ENCODE results near the gene EFCAB11. TPM values are rescaled to one million over a fixed set of nuclear protein-coding genes. Genes with fewer than 3 reads are reported as not detected.
A peak's percentile ranks its signal among the peaks of the same experiment; 100 is the strongest.

Gene EFCAB11
- total and polyA plus RNA-seq, 4 donors = 3.4 to 8.8 (median 6.3) TPM

- Histone ChIP-seq H3K9me3 (ENCODE audit: control insufficient read depth, low read length) (no peaks in the 10 kb centered on the region), H3K4me3 (ENCODE audit: low read length in 2 of 2) (no peak overlapping the region), H3K4me1 (ENCODE audit: control insufficient read depth in 1 of 2, insufficient read depth in 2 of 2, low read length in 2 of 2) (no peaks in the 10 kb centered on the region), H3K27me3 (ENCODE audit: control insufficient read depth in 1 of 2, insufficient read depth in 2 of 2, low read length in 1 of 2) (no peaks in the 10 kb centered on the region), H3K36me3 (ENCODE audit: control insufficient read depth in 1 of 2, insufficient read depth in 2 of 2, low read length in 1 of 2) (peaks cover 0 to 9% of the 10 kb centered on the region in 2 donors), H3K27ac (ENCODE audit: low read depth in 1 of 2, low read length in 2 of 2) (no peak overlapping the region)
- intact Hi-C loops (cut with DNase I) = no loop called here
- no peak for DNase-seq
- ATAC-seq (ENCODE audit: low FRiP score) = no peak
Observed at GRCh38 chr14:89987161-89987475, 32.6 kb upstream of the EFCAB11 start.

GRCh38 chr14:89986462-89987160, 32.1 kb upstream of the EFCAB11 start:
- no peaks in the 10 kb centered on the region for H3K9me3 ChIP-seq (ENCODE audit: control insufficient read depth, low read length)
- intact Hi-C loops (cut with DNase I) = no loop called here
- no peak overlapping the region for H3K27ac ChIP-seq (ENCODE audit: low read depth in 1 of 2, low read length in 2 of 2)
- 84% methylated on average over 5 of the region's 5 CpGs for WGBS, 2 donors
- H3K4me3 ChIP-seq (ENCODE audit: low read length in 2 of 2) = no peak overlapping the region
- no peak for DNase-seq
- H3K36me3 ChIP-seq (ENCODE audit: control insufficient read depth in 1 of 2, insufficient read depth in 2 of 2, low read length in 1 of 2) = peaks cover 0 to 9% of the 10 kb centered on the region in 2 donors
- no peaks in the 10 kb centered on the region for H3K27me3 ChIP-seq (ENCODE audit: control insufficient read depth in 1 of 2, insufficient read depth in 2 of 2, low read length in 1 of 2)
- ATAC-seq (ENCODE audit: low FRiP score) = no peak
- H3K4me1 ChIP-seq (ENCODE audit: control insufficient read depth in 1 of 2, insufficient read depth in 2 of 2, low read length in 2 of 2) = no peaks in the 10 kb centered on the region

- ATAC-seq (ENCODE audit: low FRiP score) (no peak), DNase-seq (no peak)
- Histone ChIP-seq H3K27ac (ENCODE audit: low read depth in 1 of 2, low read length in 2 of 2) (no peak overlapping the region), H3K27me3 (ENCODE audit: control insufficient read depth in 1 of 2, insufficient read depth in 2 of 2, low read length in 1 of 2) (no peaks in the 10 kb centered on the region), H3K9me3 (ENCODE audit: control insufficient read depth, low read length) (no peaks in the 10 kb centered on the region), H3K4me1 (ENCODE audit: control insufficient read depth in 1 of 2, insufficient read depth in 2 of 2, low read length in 2 of 2) (no peaks in the 10 kb centered on the region), H3K36me3 (ENCODE audit: control insufficient read depth in 1 of 2, insufficient read depth in 2 of 2, low read length in 1 of 2) (peaks cover 0 to 9% of the 10 kb centered on the region in 2 donors), H3K4me3 (ENCODE audit: low read length in 2 of 2) (no peak overlapping the region)
- intact Hi-C loops (cut with DNase I) = no loop called here
- 94 to 95% methylated on average over 2 of the region's 2 CpGs for WGBS, 2 donors
Observed at GRCh38 chr14:89983375-89983774, 28.8 kb upstream of the EFCAB11 start.

- H3K9me3 ChIP-seq (ENCODE audit: control insufficient read depth, low read length) = no peaks in the 10 kb centered on the region
- no peaks in the 10 kb centered on the region for H3K27me3 ChIP-seq (ENCODE audit: control insufficient read depth in 1 of 2, insufficient read depth in 2 of 2, low read length in 1 of 2)
- ATAC-seq (ENCODE audit: low FRiP score) = no peak
- no peak overlapping the region for H3K4me3 ChIP-seq (ENCODE audit: low read length in 2 of 2)
- H3K36me3 ChIP-seq (ENCODE audit: control insufficient read depth in 1 of 2, insufficient read depth in 2 of 2, low read length in 1 of 2) = no peaks in the 10 kb centered on the region
- DNase-seq = no peak
- WGBS, 2 donors = 81 to 84% methylated on average over 4 of the region's 4 CpGs
- H3K4me1 ChIP-seq (ENCODE audit: control insufficient read depth in 1 of 2, insufficient read depth in 2 of 2, low read length in 2 of 2) = no peaks in the 10 kb centered on the region
- H3K27ac ChIP-seq (ENCODE audit: low read depth in 1 of 2, low read length in 2 of 2) = no peak overlapping the region
- intact Hi-C loops (cut with DNase I) = loop anchor here in 1 of 2 donors (10.0 kb wide), 1 partner anchor 256 kb away; no protein-coding TSS in a partner anchor
Observed at GRCh38 chr14:89978656-89979055, 24.1 kb upstream of the EFCAB11 start.

GRCh38 chr14:89977668-89978067, 23.1 kb upstream of the EFCAB11 start:
- intact Hi-C loops (cut with DNase I) = loop anchor here in 1 of 2 donors (10.0 kb wide), 1 partner anchor 257 kb away; no protein-coding TSS in a partner anchor
- H3K9me3 ChIP-seq (ENCODE audit: control insufficient read depth, low read length) = no peaks in the 10 kb centered on the region
- H3K4me1 ChIP-seq (ENCODE audit: control insufficient read depth in 1 of 2, insufficient read depth in 2 of 2, low read length in 2 of 2) = no peaks in the 10 kb centered on the region
- no peak overlapping the region for H3K27ac ChIP-seq (ENCODE audit: low read depth in 1 of 2, low read length in 2 of 2)
- WGBS, 2 donors = 83 to 86% methylated on average over 4 of the region's 4 CpGs
- no peaks in the 10 kb centered on the region for H3K36me3 ChIP-seq (ENCODE audit: control insufficient read depth in 1 of 2, insufficient read depth in 2 of 2, low read length in 1 of 2)
- no peak overlapping the region for H3K4me3 ChIP-seq (ENCODE audit: low read length in 2 of 2)
- ATAC-seq (ENCODE audit: low FRiP score) (no peak), DNase-seq (no peak)
- no peaks in the 10 kb centered on the region for H3K27me3 ChIP-seq (ENCODE audit: control insufficient read depth in 1 of 2, insufficient read depth in 2 of 2, low read length in 1 of 2)

- H3K9me3 ChIP-seq (ENCODE audit: control insufficient read depth, low read length) = no peaks in the 10 kb centered on the region
- peak; percentile 69 to 80 for DNase-seq
- no peaks in the 10 kb centered on the region for H3K27me3 ChIP-seq (ENCODE audit: control insufficient read depth in 1 of 2, insufficient read depth in 2 of 2, low read length in 1 of 2)
- H3K27ac ChIP-seq (ENCODE audit: low read depth in 1 of 2, low read length in 2 of 2) = no peak overlapping the region
- WGBS, 2 donors = 53 to 54% methylated on average over 7 of the region's 7 CpGs
- peak; percentile 83 for ATAC-seq (ENCODE audit: low FRiP score)
- intact Hi-C loops (cut with DNase I) = loop anchor here in 1 of 2 donors (10.0 kb wide), 1 partner anchor 261 kb away; no protein-coding TSS in a partner anchor
- H3K36me3 ChIP-seq (ENCODE audit: control insufficient read depth in 1 of 2, insufficient read depth in 2 of 2, low read length in 1 of 2) = peaks cover 2 to 4% of the 10 kb centered on the region in 2 donors
- H3K4me1 ChIP-seq (ENCODE audit: control insufficient read depth in 1 of 2, insufficient read depth in 2 of 2, low read length in 2 of 2) = no peaks in the 10 kb centered on the region
- no peak overlapping the region for H3K4me3 ChIP-seq (ENCODE audit: low read length in 2 of 2)
Observed at GRCh38 chr14:89973234-89973823, 18.8 kb upstream of the EFCAB11 start.

GRCh38 chr14:89965839-89966238, 11.3 kb upstream of the EFCAB11 start:
- DNase-seq (no peak), ATAC-seq (ENCODE audit: low FRiP score) (no peak)
- Histone ChIP-seq H3K36me3 (ENCODE audit: control insufficient read depth in 1 of 2, insufficient read depth in 2 of 2, low read length in 1 of 2) (peaks cover 0 to 6% of the 10 kb centered on the region in 2 donors), H3K27me3 (ENCODE audit: control insufficient read depth in 1 of 2, insufficient read depth in 2 of 2, low read length in 1 of 2) (no peaks in the 10 kb centered on the region), H3K9me3 (ENCODE audit: control insufficient read depth, low read length) (no peaks in the 10 kb centered on the region), H3K27ac (ENCODE audit: low read depth in 1 of 2, low read length in 2 of 2) (no peak overlapping the region), H3K4me3 (ENCODE audit: low read length in 2 of 2) (no peak overlapping the region), H3K4me1 (ENCODE audit: control insufficient read depth in 1 of 2, insufficient read depth in 2 of 2, low read length in 2 of 2) (no peaks in the 10 kb centered on the region)
- intact Hi-C loops (cut with DNase I) = no loop called here
- 91 to 97% methylated on average over 1 of the region's 1 CpG for WGBS, 2 donors

GRCh38 chr14:89963288-89963978, 8.9 kb upstream of the EFCAB11 start:
- peaks cover 3% of the 10 kb centered on the region in 2 donors for H3K36me3 ChIP-seq (ENCODE audit: control insufficient read depth in 1 of 2, insufficient read depth in 2 of 2, low read length in 1 of 2)
- no peak overlapping the region for H3K27ac ChIP-seq (ENCODE audit: low read depth in 1 of 2, low read length in 2 of 2)
- H3K4me1 ChIP-seq (ENCODE audit: control insufficient read depth in 1 of 2, insufficient read depth in 2 of 2, low read length in 2 of 2) = no peaks in the 10 kb centered on the region
- no peaks in the 10 kb centered on the region for H3K27me3 ChIP-seq (ENCODE audit: control insufficient read depth in 1 of 2, insufficient read depth in 2 of 2, low read length in 1 of 2)
- intact Hi-C loops (cut with DNase I) = no loop called here
- no peaks in the 10 kb centered on the region for H3K9me3 ChIP-seq (ENCODE audit: control insufficient read depth, low read length)
- ATAC-seq (ENCODE audit: low FRiP score) (no peak), DNase-seq (no peak)
- WGBS, 2 donors = 87 to 89% methylated on average over 10 of the region's 10 CpGs
- no peak overlapping the region for H3K4me3 ChIP-seq (ENCODE audit: low read length in 2 of 2)
